Epithelial cell of proximal tubule (primary cell): ENCODE results near the gene OTOA. TPM values are rescaled to one million over a fixed set of nuclear protein-coding genes. Genes with fewer than 3 reads are reported as not detected.
"Not testable (repeated sequence)": the region's sequence is repeated elsewhere in the genome, so short reads cannot be mapped to it uniquely, and the experiment has no call there.

ENCODE experiments used
- DNase-seq: peaks from one replicate; pipeline ENCODE4 v3.0.0-alpha.2; 2011; ENCODE audit warnings: low read depth
- H3K4me3 ChIP-seq: 2 replicates; pipeline ENCODE4 v1.5.1; 2011; ENCODE audit warnings: low read depth, mild to moderate bottlenecking, low read length
- CTCF ChIP-seq: conservative IDR thresholded peaks from 2 replicates; pipeline ENCODE4 v1.5.1; 2012; ENCODE audit warnings: low read depth, mild to moderate bottlenecking, low read length
- total RNA-seq: library from RNA; depleted of rRNA; stranded (reverse); fragments of >200 nt; gene quantifications from 2 replicates; pipeline ENCODE4 v1.2.3, GENCODE V29; 2015

The OTOA gene
- total RNA-seq, 1 donor from 2014 or later: not detected

- TF ChIP-seq CTCF: no peak
- no peak for DNase-seq
- no peak overlapping the region for H3K4me3 ChIP-seq
Observed at GRCh38 chr16:21643785-21644184, 20.0 kb upstream of the OTOA start.

- no peak overlapping the region for H3K4me3 ChIP-seq
- TF ChIP-seq CTCF: no peak
- DNase-seq: no peak
Observed at GRCh38 chr16:21644674-21645073, 19.1 kb upstream of the OTOA start.

- no peak for TF ChIP-seq CTCF
- no peak overlapping the region for H3K4me3 ChIP-seq
- no peak for DNase-seq
Observed at GRCh38 chr16:21645261-21645721, 18.5 kb upstream of the OTOA start.

GRCh38 chr16:21646091-21646490 lies 17.7 kb upstream of the OTOA start:
- DNase-seq: no peak
- no peak for TF ChIP-seq CTCF
- no peak overlapping the region for H3K4me3 ChIP-seq

DNA sequence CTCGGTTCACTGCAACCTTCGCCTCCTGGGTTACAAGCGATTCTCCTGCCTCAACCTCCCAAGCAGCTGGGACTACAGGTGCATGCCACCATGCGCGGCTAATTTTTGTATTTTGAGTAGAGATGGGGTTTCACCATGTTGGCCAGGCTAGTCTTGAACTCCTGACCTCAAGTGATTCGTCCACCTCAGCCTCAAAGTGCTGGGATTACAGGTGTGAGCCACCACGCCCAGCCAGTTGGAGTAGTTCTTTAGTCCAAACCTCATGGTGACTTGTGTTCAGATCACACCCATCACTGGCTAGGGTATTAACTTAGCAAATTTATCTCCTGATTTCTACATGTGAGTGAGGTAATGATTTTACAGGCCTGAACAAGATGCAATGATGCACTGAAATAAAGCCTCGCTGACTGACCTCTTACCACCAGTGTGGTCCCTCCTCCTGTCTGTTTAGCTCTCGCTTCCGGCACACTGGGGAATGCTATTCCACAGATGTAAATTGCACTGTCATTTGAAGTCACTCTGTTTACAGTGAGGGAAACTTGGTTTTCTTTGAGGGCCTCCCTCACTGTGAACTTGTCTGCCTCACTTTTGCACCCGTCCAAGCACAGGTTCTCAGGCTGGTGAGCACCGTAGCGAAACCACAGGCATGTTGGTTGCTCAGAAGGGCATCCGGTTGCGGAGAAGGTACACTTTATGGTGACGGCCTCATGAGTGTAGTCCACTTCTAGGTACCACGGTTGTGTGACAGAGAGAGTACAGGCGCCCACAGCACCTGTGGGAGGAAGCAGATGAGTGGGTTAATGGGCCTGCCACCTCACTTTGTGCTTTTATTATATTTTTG lies 16.8 kb upstream of the OTOA start:
- no peak overlapping the region for H3K4me3 ChIP-seq
- no peak for DNase-seq
- TF ChIP-seq CTCF: no peak

GRCh38 chr16:21647562-21648164 lies 16.1 kb upstream of the OTOA start:
- no peak for TF ChIP-seq CTCF
- H3K4me3 ChIP-seq: no peak overlapping the region
- DNase-seq: no peak

GRCh38 chr16:21649826-21650406 lies 13.9 kb upstream of the OTOA start:
- not testable (repeated sequence) for DNase-seq, H3K4me3 ChIP-seq
